Ecto neural progenitor cell (in vitro differentiated cells): ENCODE data around the gene ZNF28.
"Not testable (repeated sequence)": the region's sequence is repeated elsewhere in the genome, so short reads cannot be mapped to it uniquely, and the experiment has no call there.

ENCODE experiments used
- DNase-seq: peaks from one replicate; pipeline ENCODE4 v3.0.0-alpha.2; 2018; ENCODE audit warnings: low spot score

ZNF28 gene

GRCh38 chr19:52821204-52821960 lies at the start of gene ZNF28:
ZNF28 (minus strand) TSS chr19:52821633; CDS start chr19:52817958, 3,675 bp downstream.
- peak; percentile 61 for DNase-seq

- not testable (repeated sequence) for DNase-seq
Observed at GRCh38 chr19:52868031-52868430, 46.6 kb upstream of the ZNF28 start.

DNA sequence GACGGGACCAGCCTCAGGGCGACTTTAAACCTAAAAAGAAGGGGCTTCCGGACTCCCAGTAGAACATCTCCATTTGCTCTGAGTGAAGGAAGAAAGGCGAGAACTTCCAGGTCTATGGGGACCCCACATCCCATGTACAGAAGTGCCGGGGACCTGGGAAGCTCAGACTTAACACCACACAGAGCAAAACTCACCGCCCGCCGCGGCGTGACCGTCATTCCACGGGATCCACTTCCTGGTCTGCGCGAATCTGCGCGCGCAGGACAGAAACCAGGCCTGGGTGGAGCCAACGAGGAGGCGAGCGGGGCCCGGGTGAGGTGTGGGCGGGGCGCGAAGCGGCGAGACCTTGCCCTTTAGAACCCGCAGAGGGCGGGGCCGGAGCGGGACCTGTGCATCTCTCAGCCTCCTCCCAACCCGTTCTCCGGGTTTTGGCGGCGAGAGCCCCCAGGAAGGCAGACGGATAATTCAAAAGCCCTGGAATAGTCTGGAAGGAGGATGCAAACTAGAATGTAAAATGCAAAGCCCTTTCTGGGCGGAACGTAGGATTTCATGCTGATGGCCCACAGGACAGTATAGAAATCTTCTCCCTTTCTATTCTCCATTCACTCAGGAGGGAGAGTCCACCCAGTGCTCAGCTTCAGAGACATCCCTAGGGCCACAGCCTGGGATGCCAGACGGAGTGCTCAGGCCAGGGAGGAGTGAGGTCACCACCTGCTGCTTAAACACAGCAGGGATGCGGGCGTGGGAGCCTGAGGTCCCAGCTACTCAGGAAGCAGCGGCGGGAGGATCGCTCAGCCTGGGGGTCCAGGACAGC lies 36.2 kb upstream of the ZNF28 start, which contains the start of gene ZNF468:
ZNF468 (minus strand) TSS at position 242 of the 814 bp plus-strand sequence. CDS start 3,347 bp downstream, outside the sequence.
- peak; percentile 80 for DNase-seq

- not testable (repeated sequence) for DNase-seq
Observed at GRCh38 chr19:52856540-52857377, 35.3 kb upstream of the ZNF28 start.

DNA sequence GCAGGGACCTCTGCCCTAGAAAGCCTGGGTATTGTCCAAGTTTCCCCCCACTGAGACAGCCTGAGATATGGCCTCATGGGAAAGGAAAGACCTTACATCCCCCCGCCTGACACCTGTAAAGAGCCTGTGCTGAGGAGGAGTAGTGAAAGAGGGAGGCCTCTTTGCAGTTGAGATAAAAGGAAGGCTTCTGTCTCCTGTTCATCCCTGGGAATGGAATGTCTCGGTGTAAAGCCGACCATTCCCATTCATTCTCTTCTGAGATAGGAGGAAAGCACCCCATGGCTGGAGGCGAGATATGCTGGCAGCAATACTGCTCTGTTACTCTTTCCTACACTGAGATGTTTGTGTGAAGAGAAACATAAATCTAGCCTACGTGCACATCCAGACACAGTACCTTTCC lies 25.9 kb upstream of the ZNF28 start:
- DNase-seq: not testable (repeated sequence)

DNA sequence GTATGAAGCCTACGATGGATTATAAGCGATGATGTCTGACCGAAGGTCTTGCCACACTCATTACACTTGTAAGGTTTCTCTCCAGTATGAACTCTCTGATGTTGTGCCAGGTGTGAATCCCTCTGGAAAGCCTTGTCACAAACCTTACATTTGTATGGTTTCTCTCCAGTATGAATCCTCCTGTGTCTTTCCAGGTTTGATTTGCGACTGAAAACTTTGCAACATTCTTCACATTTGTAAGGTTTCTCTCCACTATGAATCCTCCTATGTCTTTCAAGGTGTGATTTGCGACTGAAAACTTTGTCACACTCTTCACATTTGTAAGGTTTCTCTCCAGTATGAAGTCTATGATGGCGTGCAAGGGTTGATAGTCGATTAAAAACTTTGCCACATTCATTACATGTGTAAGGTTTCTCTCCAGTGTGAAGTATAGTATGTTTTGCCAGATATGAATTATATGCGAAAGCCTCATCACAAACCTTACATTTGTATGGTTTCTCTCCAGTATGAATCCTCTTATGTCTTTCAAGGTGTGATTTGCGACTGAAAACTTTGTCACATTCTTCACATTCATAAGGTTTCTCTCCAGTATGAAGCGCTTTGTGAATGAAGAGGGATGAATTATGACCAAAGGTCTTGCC lies 19.5 kb upstream of the ZNF28 start:
- not testable (repeated sequence) for DNase-seq

GRCh38 chr19:52834289-52834688 lies 12.9 kb upstream of the ZNF28 start:
- DNase-seq: not testable (repeated sequence)

GRCh38 chr19:52833541-52833940 lies 12.1 kb upstream of the ZNF28 start:
- DNase-seq: not testable (repeated sequence)

- not testable (repeated sequence) for DNase-seq
Observed at GRCh38 chr19:52829866-52830265, 8.4 kb upstream of the ZNF28 start.

DNA sequence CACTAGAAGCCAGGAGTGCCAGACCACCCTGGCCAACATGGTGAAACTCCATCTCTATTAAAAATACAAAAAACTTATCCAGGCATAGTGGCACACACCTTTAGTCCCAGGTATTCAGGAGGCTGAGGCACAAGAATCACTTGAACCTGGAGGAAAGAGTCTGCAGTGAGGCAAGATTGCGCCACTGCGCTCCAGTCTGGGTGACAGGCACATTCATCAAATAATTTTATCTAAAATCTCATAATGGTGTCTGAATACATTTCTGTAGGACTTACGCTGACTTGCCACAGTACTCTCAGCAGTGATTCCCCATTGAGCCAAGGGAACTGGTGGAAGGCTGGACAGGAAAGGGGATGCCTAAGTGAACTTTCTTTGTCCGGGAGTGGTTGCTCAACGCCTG lies 4.3 kb upstream of the ZNF28 start:
- no peak for DNase-seq

GRCh38 chr19:52823676-52824075 lies 2.2 kb upstream of the ZNF28 start:
- no peak for DNase-seq

- peak; percentile 50 for DNase-seq
Observed at GRCh38 chr19:52820472-52821203, 795 bp downstream of the ZNF28 start.

- DNase-seq: no peak
Observed at GRCh38 chr19:52809801-52810200, 11.6 kb downstream of the ZNF28 start.

GRCh38 chr19:52799950-52800640 lies 21.3 kb downstream of the ZNF28 start:
- not testable (repeated sequence) for DNase-seq

DNA sequence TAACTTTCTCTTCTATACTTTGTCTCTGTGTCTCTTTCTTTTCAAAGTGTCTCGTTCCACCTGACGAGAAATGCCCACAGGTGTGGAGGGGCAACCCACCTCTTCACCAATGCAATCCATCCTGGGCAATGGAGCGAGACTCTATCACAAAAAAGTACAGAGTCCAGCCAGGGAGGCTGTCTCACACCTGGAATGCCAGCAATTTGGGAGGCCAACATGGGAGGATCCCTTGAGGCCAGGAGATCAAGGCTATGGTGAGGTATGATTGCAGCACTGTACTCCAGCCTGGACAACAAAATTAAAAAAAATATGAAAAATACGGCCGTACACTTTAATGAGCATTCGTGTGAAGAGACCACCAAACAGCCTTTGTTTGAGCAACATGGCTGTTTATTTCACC lies 32.0 kb downstream of the ZNF28 start:
- DNase-seq: no peak

DNA sequence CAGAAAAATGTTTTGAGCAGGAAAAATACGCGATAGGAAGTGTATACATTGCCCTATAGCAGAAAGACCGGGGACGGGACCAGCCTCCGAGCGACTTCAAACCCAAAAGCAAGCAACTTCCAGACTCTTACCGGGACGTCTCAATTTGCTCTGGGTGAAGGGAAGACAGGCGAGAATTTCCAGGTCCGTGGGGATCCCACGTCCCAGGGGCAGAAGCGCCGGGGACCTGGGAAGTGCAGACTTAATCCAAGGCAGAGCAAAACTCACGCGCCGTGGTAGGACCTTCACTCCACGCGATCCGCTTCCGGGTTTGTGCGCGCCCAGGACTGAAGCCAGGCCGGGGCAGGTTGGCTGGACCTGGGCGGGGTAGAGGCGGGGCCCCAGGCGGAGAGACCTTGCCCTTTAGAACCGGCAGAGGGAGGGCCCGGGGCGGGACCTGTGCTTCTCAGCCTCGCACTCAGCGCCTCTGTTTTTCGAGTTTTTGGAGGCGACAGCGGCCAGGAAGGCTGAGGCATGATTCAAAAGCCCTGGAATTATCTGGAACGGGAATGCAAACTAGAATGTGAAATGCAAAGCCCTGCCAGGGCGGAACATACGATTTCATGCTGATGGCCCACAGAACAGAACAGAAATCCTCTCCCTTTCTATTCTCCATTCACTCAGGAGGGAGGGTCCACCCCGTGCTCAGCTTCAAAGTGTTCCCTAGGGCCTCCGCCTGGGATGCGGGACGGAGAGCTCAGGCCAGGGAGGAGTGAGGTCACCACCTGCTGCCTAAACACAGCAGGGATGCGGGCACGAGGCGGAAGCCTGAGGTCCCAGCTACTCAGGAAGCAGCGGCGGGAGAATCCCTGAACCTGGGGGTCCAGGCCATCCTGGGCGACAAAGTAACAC lies 34.7 kb downstream of the ZNF28 start, which contains the start of gene ZNF600:
ZNF600 (minus strand) TSS at position 328 of the 891 bp plus-strand sequence. CDS start 7,903 bp downstream, outside the sequence.
- DNase-seq: peak; percentile 84

DNA sequence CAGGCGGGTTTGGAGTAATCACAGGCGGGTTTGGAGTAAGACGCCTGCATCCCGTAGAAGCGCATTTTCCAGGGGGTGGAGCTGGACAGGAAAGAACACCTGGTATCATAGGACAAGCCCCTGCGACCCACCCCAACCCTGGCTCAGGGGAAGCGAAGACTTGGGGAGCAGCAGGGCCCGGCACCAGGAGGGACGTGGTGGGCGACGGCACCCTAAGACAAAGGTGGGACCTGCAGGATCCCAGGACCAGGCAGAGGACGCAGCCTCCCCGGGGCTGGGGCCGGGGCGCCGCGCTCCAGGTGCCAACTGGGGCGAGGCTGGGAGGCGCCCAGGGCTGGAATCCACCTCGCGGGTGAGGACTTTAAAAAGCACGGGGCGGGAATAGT lies 35.4 kb downstream of the ZNF28 start:
- peak; percentile 52 for DNase-seq

- DNase-seq: no peak
Observed at GRCh38 chr19:52785506-52785905, 35.9 kb downstream of the ZNF28 start.

GRCh38 chr19:52782864-52783263 lies 38.6 kb downstream of the ZNF28 start:
- DNase-seq: not testable (repeated sequence)
